ENCODE data around the gene ZNF621.
A peak's percentile ranks its signal among the peaks of the same experiment; 100 is the strongest.

Gene ZNF621

GRCh38 chr3:40583691-40584090 is 58.9 kb downstream of the ZNF621 start:
- FAIRE-seq (no peak), DNase-seq (ENCODE audit: insufficient read length, low spot score) (no peak)

DNA sequence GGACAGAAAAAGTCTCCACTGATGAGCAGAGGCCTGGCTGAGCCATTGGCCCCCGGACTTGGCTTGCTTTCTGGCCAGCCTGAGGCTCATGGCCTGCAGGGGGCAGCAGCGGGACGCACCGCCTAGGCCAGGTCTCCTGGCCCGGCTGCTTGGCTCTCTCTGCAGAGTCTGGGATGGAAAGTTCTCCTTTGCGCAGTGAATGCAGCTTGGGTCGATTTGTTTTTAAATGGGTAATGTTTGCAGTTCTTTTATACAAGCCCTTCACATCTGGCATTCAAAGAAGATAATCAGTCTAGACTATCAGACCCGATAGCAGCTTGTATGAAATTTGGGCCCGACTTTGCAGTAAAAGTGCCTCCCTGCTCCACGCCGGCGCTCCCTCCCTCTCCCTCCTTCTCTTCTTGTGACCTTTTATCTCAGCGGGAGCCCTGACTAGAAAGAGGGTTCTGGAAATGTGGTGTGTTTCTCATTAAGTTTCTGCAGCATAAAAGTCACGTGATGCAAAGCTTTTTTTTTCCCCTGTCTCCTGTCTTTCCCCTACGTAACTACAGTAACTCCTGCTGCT is 59.9 kb downstream of the ZNF621 start:
- FAIRE-seq (no peak), DNase-seq (ENCODE audit: insufficient read length, low spot score) (no peak)
- TF ChIP-seq, protein P1, sequence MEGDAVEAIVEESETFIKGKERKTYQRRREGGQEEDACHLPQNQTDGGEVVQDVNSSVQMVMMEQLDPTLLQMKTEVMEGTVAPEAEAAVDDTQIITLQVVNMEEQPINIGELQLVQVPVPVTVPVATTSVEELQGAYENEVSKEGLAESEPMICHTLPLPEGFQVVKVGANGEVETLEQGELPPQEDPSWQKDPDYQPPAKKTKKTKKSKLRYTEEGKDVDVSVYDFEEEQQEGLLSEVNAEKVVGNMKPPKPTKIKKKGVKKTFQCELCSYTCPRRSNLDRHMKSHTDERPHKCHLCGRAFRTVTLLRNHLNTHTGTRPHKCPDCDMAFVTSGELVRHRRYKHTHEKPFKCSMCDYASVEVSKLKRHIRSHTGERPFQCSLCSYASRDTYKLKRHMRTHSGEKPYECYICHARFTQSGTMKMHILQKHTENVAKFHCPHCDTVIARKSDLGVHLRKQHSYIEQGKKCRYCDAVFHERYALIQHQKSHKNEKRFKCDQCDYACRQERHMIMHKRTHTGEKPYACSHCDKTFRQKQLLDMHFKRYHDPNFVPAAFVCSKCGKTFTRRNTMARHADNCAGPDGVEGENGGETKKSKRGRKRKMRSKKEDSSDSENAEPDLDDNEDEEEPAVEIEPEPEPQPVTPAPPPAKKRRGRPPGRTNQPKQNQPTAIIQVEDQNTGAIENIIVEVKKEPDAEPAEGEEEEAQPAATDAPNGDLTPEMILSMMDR (IDR thresholded peaks at IDR 0.05; ENCODE audit: insufficient read depth, missing control alignments): peak; percentile 90

More at GRCh38 chr3:40583691-40584090, 58.9 kb downstream of the ZNF621 start:
- TF ChIP-seq, protein P1 (IDR thresholded peaks at IDR 0.05; ENCODE audit: insufficient read depth, missing control alignments): no peak

GRCh38 chr3:40585381-40586016 is 60.7 kb downstream of the ZNF621 start:
- no peak for FAIRE-seq
- DNase-seq (ENCODE audit: insufficient read length, low spot score): no peak
- TF ChIP-seq, protein P1 (IDR thresholded peaks at IDR 0.05; ENCODE audit: insufficient read depth, missing control alignments): no peak

DNA sequence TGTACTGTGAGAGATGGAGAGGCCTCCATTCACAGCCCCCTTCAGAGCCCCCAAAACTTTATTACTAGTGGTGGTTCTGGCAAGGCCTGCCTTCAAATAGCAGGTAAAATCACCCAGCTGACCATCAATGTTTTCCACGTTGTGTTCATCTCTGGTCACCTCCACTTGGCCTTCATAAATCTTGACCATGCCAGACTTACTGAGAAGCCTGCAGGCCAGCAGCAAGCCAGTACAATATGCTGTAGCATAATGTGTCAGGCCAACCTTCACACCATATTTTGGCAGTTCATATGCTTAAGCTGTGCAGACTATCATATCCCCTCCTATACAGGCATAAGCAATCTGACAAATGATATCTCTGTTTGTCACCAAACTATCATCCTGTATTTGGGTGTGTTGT is 62.1 kb downstream of the ZNF621 start:
- FAIRE-seq (no peak), DNase-seq (ENCODE audit: insufficient read length, low spot score) (no peak)
- TF ChIP-seq, protein P1 (IDR thresholded peaks at IDR 0.05; ENCODE audit: insufficient read depth, missing control alignments): no peak

- DNase-seq (ENCODE audit: insufficient read length, low spot score): no peak
- FAIRE-seq: no peak
- TF ChIP-seq, protein P1 (IDR thresholded peaks at IDR 0.05; ENCODE audit: insufficient read depth, missing control alignments): no peak
These were observed 63.6 kb downstream of the ZNF621 start for GRCh38 chr3:40588406-40588805.

Measured in D721Med (cell line).